Testis (tissue), 3 donors: ENCODE results near the gene EPHA3. TPM values are rescaled to one million over a fixed set of nuclear protein-coding genes. Genes with fewer than 3 reads are reported as not detected.

Experiments
- DNase-seq: peaks from one replicate; pipeline ENCODE4 v3.0.0-alpha.2; 2019
- H3K27ac ChIP-seq, 2 donors: fragments of 200-600 bp; sonication (generic); one replicate each; pipeline ENCODE4 v1.5.1; 2019
- H3K27me3 ChIP-seq: fragments of 200-600 bp; sonication (generic); one replicate; pipeline ENCODE4 v1.5.1; 2019
- H3K36me3 ChIP-seq: fragments of 200-600 bp; sonication (generic); one replicate; pipeline ENCODE4 v1.5.1; 2017; ENCODE audit warnings: low read depth; ENCODE audit errors: missing control alignments
- H3K4me1 ChIP-seq: fragments of 200-600 bp; sonication (generic); one replicate; pipeline ENCODE4 v1.5.1; 2019
- H3K4me3 ChIP-seq, 2 donors: fragments of 200-600 bp; sonication (generic); one replicate each; pipeline ENCODE4 v1.5.1; 2017 to 2019
- H3K9me3 ChIP-seq: fragments of 200-600 bp; sonication (generic); one replicate; pipeline ENCODE4 v1.5.1; 2017
- CTCF ChIP-seq, 3 experiments: fragments of 450-650 bp in 2 of 3; fragments of 200-600 bp in 1 of 3; sonication (generic) in 1 of 3; IDR thresholded peaks; one replicate each; pipeline ENCODE4 v1.5.1; 2016 to 2019; ENCODE audit warnings: antibody characterized with exemption in 3 of 3, mild to moderate bottlenecking in 2 of 3, moderate library complexity in 1 of 3
- POLR2A ChIP-seq: fragments of 450-650 bp; IDR thresholded peaks from one replicate; pipeline ENCODE4 v1.6.1; 2017; ENCODE audit warnings: antibody characterized with exemption, mild to moderate bottlenecking, moderate library complexity
- WGBS, 2 donors: methylation state at CpG; one replicate each; pipeline ENCODE4 v1.1.5; 2018; 5-methylcytosine and 5-hydroxymethylcytosine counted together
- intact Hi-C: fragments of 100-400 bp; cut with DNase I; formaldehyde crosslinking; loops from one replicate; pipeline ENCODE4 v1.15.1; 2023; ENCODE audit warnings: low total_unique reads
- polyA plus RNA-seq: library from polyadenylated mRNA; stranded (reverse); fragments of 350-450 nt; fragmentation: Illumina TruSeq; extraction: RNeasy Lipid Tissue Mini Kit (QIAGEN cat#74804); gene quantifications from one replicate; pipeline ENCODE4 v1.2.3, GENCODE V29; 2014; ENCODE audit warnings: low read depth, low replicate concordance; ENCODE audit not compliant: insufficient read depth
- total RNA-seq, 2 donors: library from RNA; depleted of rRNA; stranded (reverse); fragments of >200 nt; gene quantifications; one replicate each; pipeline ENCODE4 v1.2.3, GENCODE V29; 2016

The EPHA3 gene
- total and polyA plus RNA-seq, 3 donors from 2014 or later = 0.99 to 2.1 (median 1.3) TPM

- no peak for DNase-seq
- Histone ChIP-seq H3K36me3 (no peaks in the 10 kb centered on the region), H3K4me3 (no peak overlapping the region), H3K27me3 (no peaks in the 10 kb centered on the region), H3K9me3 (no peaks in the 10 kb centered on the region), H3K27ac (no peak overlapping the region), H3K4me1 (no peaks in the 10 kb centered on the region)
- TF ChIP-seq CTCF (IDR thresholded peaks at IDR 0.05) (no peak), POLR2A (no peak)
- intact Hi-C loops = no loop called here
- WGBS, 2 donors = 55 to 59% methylated on average over 1 of the region's 1 CpG
Observed at GRCh38 chr3:89212619-89213018, 105.2 kb downstream of the EPHA3 start.

- Histone ChIP-seq H3K27ac (no peak overlapping the region), H3K36me3 (no peaks in the 10 kb centered on the region), H3K4me3 (no peak overlapping the region), H3K9me3 (no peaks in the 10 kb centered on the region), H3K27me3 (no peaks in the 10 kb centered on the region), H3K4me1 (no peaks in the 10 kb centered on the region)
- intact Hi-C loops = no loop called here
- TF ChIP-seq POLR2A = no peak
- TF ChIP-seq CTCF (IDR thresholded peaks at IDR 0.05) = no peak
- no peak for DNase-seq
- 57 to 71% methylated on average over 2 of the region's 2 CpGs for WGBS, 2 donors
Observed at GRCh38 chr3:89216016-89216739, 108.8 kb downstream of the EPHA3 start.

GRCh38 chr3:89217148-89217685, 109.8 kb downstream of the EPHA3 start:
- no peak for DNase-seq
- Histone ChIP-seq H3K4me1 (no peaks in the 10 kb centered on the region), H3K4me3 (no peak overlapping the region), H3K9me3 (no peaks in the 10 kb centered on the region), H3K36me3 (no peaks in the 10 kb centered on the region), H3K27me3 (no peaks in the 10 kb centered on the region), H3K27ac (no peak overlapping the region)
- TF ChIP-seq CTCF (IDR thresholded peaks at IDR 0.05) = no peak
- TF ChIP-seq POLR2A = no peak
- WGBS, 2 donors = 48 to 61% methylated on average over 6 of the region's 6 CpGs
- intact Hi-C loops = no loop called here

GRCh38 chr3:89221924-89222323, 114.5 kb downstream of the EPHA3 start:
- intact Hi-C loops = no loop called here
- H3K27me3 ChIP-seq = no peaks in the 10 kb centered on the region
- WGBS, 2 donors = 87 to 90% methylated on average over 1 of the region's 1 CpG
- no peak overlapping the region for H3K27ac ChIP-seq
- H3K4me1 ChIP-seq = no peaks in the 10 kb centered on the region
- TF ChIP-seq POLR2A = no peak
- TF ChIP-seq CTCF (IDR thresholded peaks at IDR 0.05) = no peak
- no peak for DNase-seq
- no peaks in the 10 kb centered on the region for H3K36me3 ChIP-seq
- no peak overlapping the region for H3K4me3 ChIP-seq
- no peaks in the 10 kb centered on the region for H3K9me3 ChIP-seq

- H3K9me3 ChIP-seq = no peaks in the 10 kb centered on the region
- H3K27ac ChIP-seq = no peak overlapping the region
- DNase-seq = no peak
- TF ChIP-seq POLR2A (no peak), CTCF (IDR thresholded peaks at IDR 0.05) (no peak)
- intact Hi-C loops = no loop called here
- H3K27me3 ChIP-seq = no peaks in the 10 kb centered on the region
- WGBS, 2 donors = 78 to 86% methylated on average over 6 of the region's 6 CpGs
- no peaks in the 10 kb centered on the region for H3K36me3 ChIP-seq
- H3K4me1 ChIP-seq = no peaks in the 10 kb centered on the region
- H3K4me3 ChIP-seq = no peak overlapping the region
Observed at GRCh38 chr3:89223188-89223587, 115.8 kb downstream of the EPHA3 start.
